ENCODE measurements around the gene SGCD.

Gene SGCD

DNA sequence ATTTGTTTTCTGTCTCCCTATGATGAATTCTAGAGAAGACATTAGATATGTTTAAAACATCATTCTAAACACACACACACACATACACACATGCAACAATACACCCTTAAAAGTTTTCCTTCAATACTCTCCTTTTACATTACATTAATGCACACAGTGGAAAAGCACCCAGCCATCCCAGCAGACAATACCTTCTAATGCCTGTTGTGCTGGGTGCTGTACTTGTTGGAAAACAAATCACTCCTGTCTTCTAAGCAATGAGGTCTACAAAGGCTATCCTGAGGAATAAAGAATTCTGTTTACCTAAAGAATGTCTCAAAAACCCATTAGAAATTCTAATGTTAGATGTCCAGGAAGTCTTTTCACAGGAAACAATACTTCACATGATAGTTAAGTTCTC, 264.0 kb downstream of the SGCD start:
- TF ChIP-seq ESRRG (CRISPR knock-in tag; IDR thresholded peaks at IDR 0.05): no peak
- TF ChIP-seq, protein P1, sequence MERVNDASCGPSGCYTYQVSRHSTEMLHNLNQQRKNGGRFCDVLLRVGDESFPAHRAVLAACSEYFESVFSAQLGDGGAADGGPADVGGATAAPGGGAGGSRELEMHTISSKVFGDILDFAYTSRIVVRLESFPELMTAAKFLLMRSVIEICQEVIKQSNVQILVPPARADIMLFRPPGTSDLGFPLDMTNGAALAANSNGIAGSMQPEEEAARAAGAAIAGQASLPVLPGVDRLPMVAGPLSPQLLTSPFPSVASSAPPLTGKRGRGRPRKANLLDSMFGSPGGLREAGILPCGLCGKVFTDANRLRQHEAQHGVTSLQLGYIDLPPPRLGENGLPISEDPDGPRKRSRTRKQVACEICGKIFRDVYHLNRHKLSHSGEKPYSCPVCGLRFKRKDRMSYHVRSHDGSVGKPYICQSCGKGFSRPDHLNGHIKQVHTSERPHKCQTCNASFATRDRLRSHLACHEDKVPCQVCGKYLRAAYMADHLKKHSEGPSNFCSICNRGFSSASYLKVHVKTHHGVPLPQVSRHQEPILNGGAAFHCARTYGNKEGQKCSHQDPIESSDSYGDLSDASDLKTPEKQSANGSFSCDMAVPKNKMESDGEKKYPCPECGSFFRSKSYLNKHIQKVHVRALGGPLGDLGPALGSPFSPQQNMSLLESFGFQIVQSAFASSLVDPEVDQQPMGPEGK (CRISPR knock-in tag; IDR thresholded peaks at IDR 0.05; ENCODE audit: borderline replicate concordance): no peak
- no peak for TF ChIP-seq CSDC2 (CRISPR knock-in tag; IDR thresholded peaks at IDR 0.05)
- TF ChIP-seq BACH2 (CRISPR knock-in tag; IDR thresholded peaks at IDR 0.05; ENCODE audit: borderline replicate concordance): no peak
- TF ChIP-seq ZFP3 (CRISPR knock-in tag; IDR thresholded peaks at IDR 0.05): no peak
- no peak for TF ChIP-seq OSR1 (CRISPR knock-in tag; IDR thresholded peaks at IDR 0.05)
- TF ChIP-seq, protein P2, sequence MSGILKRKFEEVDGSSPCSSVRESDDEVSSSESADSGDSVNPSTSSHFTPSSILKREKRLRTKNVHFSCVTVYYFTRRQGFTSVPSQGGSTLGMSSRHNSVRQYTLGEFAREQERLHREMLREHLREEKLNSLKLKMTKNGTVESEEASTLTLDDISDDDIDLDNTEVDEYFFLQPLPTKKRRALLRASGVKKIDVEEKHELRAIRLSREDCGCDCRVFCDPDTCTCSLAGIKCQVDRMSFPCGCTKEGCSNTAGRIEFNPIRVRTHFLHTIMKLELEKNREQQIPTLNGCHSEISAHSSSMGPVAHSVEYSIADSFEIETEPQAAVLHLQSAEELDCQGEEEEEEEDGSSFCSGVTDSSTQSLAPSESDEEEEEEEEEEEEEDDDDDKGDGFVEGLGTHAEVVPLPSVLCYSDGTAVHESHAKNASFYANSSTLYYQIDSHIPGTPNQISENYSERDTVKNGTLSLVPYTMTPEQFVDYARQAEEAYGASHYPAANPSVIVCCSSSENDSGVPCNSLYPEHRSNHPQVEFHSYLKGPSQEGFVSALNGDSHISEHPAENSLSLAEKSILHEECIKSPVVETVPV (CRISPR knock-in tag; IDR thresholded peaks at IDR 0.05): no peak
- TF ChIP-seq, protein P3, sequence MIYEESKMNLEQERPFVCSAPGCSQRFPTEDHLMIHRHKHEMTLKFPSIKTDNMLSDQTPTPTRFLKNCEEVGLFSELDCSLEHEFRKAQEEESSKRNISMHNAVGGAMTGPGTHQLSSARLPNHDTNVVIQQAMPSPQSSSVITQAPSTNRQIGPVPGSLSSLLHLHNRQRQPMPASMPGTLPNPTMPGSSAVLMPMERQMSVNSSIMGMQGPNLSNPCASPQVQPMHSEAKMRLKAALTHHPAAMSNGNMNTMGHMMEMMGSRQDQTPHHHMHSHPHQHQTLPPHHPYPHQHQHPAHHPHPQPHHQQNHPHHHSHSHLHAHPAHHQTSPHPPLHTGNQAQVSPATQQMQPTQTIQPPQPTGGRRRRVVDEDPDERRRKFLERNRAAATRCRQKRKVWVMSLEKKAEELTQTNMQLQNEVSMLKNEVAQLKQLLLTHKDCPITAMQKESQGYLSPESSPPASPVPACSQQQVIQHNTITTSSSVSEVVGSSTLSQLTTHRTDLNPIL (CRISPR knock-in tag; IDR thresholded peaks at IDR 0.05; ENCODE audit: low read depth): no peak
- no peak for TF ChIP-seq PPARA (CRISPR knock-in tag; IDR thresholded peaks at IDR 0.05; ENCODE audit: borderline replicate concordance)
- no peak for TF ChIP-seq ZFP30 (CRISPR knock-in tag; IDR thresholded peaks at IDR 0.05)
- ATAC-seq: no peak

DNA sequence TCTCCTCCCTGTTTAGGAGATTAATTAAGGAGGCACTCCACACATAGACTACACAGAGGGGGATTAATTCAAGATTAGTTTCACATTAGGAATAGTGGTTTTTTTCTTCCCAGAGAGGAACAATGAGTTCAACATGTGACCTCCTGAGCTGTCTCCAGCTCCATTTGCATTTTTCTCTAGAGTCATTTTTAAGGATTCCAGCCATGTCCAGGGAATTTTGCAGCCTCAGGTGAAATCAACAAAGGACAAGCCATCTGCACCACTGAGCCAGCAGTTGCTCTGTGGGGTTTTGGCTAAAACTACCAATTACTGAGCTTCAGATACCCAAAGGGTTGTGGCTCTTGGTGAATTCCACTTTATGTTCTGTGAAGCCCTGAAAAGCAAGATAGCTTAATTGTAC, 264.7 kb downstream of the SGCD start:
- ATAC-seq: no peak
- TF ChIP-seq ZNF565 (CRISPR knock-in tag; conservative IDR thresholded peaks at IDR 0.05; ENCODE audit: low read depth) (no peak), ISL1 (CRISPR knock-in tag; IDR thresholded peaks at IDR 0.05) (no peak), ZFP3 (CRISPR knock-in tag; IDR thresholded peaks at IDR 0.05) (no peak), ZNF8 (CRISPR knock-in tag; IDR thresholded peaks at IDR 0.05) (no peak), CSDC2 (CRISPR knock-in tag; IDR thresholded peaks at IDR 0.05) (no peak), RARB (CRISPR knock-in tag; IDR thresholded peaks at IDR 0.05) (no peak), ARNTL (CRISPR knock-in tag; IDR thresholded peaks at IDR 0.05; ENCODE audit: borderline replicate concordance, low read depth) (no peak), OSR1 (CRISPR knock-in tag; IDR thresholded peaks at IDR 0.05) (no peak), TOX (CRISPR knock-in tag; IDR thresholded peaks at IDR 0.05; ENCODE audit: borderline replicate concordance) (no peak), TCF4 (CRISPR knock-in tag; IDR thresholded peaks at IDR 0.05; ENCODE audit: borderline replicate concordance) (no peak), GLIS3 (CRISPR knock-in tag; IDR thresholded peaks at IDR 0.05) (no peak), SNAI2 (CRISPR knock-in tag; IDR thresholded peaks at IDR 0.05) (no peak), ZNF70 (CRISPR knock-in tag; IDR thresholded peaks at IDR 0.05) (no peak), ZC3H10 (CRISPR knock-in tag; IDR thresholded peaks at IDR 0.05) (no peak), BACH2 (CRISPR knock-in tag; IDR thresholded peaks at IDR 0.05; ENCODE audit: borderline replicate concordance) (no peak)
- TF ChIP-seq, protein P4, sequence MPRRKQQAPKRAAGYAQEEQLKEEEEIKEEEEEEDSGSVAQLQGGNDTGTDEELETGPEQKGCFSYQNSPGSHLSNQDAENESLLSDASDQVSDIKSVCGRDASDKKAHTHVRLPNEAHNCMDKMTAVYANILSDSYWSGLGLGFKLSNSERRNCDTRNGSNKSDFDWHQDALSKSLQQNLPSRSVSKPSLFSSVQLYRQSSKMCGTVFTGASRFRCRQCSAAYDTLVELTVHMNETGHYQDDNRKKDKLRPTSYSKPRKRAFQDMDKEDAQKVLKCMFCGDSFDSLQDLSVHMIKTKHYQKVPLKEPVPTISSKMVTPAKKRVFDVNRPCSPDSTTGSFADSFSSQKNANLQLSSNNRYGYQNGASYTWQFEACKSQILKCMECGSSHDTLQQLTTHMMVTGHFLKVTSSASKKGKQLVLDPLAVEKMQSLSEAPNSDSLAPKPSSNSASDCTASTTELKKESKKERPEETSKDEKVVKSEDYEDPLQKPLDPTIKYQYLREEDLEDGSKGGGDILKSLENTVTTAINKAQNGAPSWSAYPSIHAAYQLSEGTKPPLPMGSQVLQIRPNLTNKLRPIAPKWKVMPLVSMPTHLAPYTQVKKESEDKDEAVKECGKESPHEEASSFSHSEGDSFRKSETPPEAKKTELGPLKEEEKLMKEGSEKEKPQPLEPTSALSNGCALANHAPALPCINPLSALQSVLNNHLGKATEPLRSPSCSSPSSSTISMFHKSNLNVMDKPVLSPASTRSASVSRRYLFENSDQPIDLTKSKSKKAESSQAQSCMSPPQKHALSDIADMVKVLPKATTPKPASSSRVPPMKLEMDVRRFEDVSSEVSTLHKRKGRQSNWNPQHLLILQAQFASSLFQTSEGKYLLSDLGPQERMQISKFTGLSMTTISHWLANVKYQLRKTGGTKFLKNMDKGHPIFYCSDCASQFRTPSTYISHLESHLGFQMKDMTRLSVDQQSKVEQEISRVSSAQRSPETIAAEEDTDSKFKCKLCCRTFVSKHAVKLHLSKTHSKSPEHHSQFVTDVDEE (CRISPR knock-in tag; IDR thresholded peaks at IDR 0.05): no peak
- TF ChIP-seq, protein P3 (CRISPR knock-in tag; IDR thresholded peaks at IDR 0.05; ENCODE audit: low read depth): no peak
- TF ChIP-seq, protein P5, sequence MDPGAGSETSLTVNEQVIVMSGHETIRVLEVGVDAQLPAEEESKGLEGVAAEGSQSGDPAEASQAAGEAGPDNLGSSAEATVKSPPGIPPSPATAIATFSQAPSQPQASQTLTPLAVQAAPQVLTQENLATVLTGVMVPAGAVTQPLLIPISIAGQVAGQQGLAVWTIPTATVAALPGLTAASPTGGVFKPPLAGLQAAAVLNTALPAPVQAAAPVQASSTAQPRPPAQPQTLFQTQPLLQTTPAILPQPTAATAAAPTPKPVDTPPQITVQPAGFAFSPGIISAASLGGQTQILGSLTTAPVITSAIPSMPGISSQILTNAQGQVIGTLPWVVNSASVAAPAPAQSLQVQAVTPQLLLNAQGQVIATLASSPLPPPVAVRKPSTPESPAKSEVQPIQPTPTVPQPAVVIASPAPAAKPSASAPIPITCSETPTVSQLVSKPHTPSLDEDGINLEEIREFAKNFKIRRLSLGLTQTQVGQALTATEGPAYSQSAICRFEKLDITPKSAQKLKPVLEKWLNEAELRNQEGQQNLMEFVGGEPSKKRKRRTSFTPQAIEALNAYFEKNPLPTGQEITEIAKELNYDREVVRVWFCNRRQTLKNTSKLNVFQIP (CRISPR knock-in tag; IDR thresholded peaks at IDR 0.05; ENCODE audit: borderline replicate concordance, low read depth): no peak
- TF ChIP-seq, protein P2 (CRISPR knock-in tag; IDR thresholded peaks at IDR 0.05): no peak
